HG03280 (cell line): ENCODE data around the gene SH2D6.

ENCODE experiments used
- ATAC-seq: cut with Tn5 transposase; IDR thresholded peaks from one replicate; pipeline ENCODE4 v1.9.1; 2021; ENCODE audit warnings: mild to moderate bottlenecking, moderate library complexity; ENCODE audit not compliant: unreplicated experiment

SH2D6 gene

GRCh38 chr2:85421260-85422071 lies 3.0 kb downstream of the SH2D6 start:
- no peak for ATAC-seq

- no peak for ATAC-seq
These were observed 3.6 kb downstream of the SH2D6 start for GRCh38 chr2:85422072-85422457.

- ATAC-seq: no peak
These were observed 5.0 kb downstream of the SH2D6 start for GRCh38 chr2:85423525-85423924.

GRCh38 chr2:85425588-85425987 lies 7.1 kb downstream of the SH2D6 start:
- no peak for ATAC-seq

- no peak for ATAC-seq
These were observed 8.9 kb downstream of the SH2D6 start for GRCh38 chr2:85427300-85427835.

GRCh38 chr2:85428343-85428881 lies 9.9 kb downstream of the SH2D6 start:
- ATAC-seq: no peak

- ATAC-seq: no peak
These were observed 10.9 kb downstream of the SH2D6 start for GRCh38 chr2:85429213-85429923.

GRCh38 chr2:85429924-85430289 lies 11.4 kb downstream of the SH2D6 start:
- no peak for ATAC-seq

GRCh38 chr2:85430752-85431569 lies 12.4 kb downstream of the SH2D6 start:
- ATAC-seq: no peak

GRCh38 chr2:85431570-85432205 lies 13.2 kb downstream of the SH2D6 start:
- no peak for ATAC-seq

GRCh38 chr2:85433511-85434089 lies 15.1 kb downstream of the SH2D6 start:
- ATAC-seq: no peak

- no peak for ATAC-seq
These were observed 16.2 kb downstream of the SH2D6 start for GRCh38 chr2:85434696-85435095.

GRCh38 chr2:85435220-85435958 lies 16.9 kb downstream of the SH2D6 start:
- ATAC-seq: no peak

- ATAC-seq: no peak
These were observed 17.7 kb downstream of the SH2D6 start for GRCh38 chr2:85435981-85436835.

GRCh38 chr2:85436836-85437487 lies 18.4 kb downstream of the SH2D6 start:
- ATAC-seq: no peak

GRCh38 chr2:85437488-85438200 lies 19.1 kb downstream of the SH2D6 start:
- ATAC-seq: peak; percentile 88
